HG03108 (cell line): ENCODE data around the gene RFX2.
"Not testable (repeated sequence)": the region's sequence is repeated elsewhere in the genome, so short reads cannot be mapped to it uniquely, and the experiment has no call there.

Experiments
- ATAC-seq: cut with Tn5 transposase; IDR thresholded peaks from one replicate; pipeline ENCODE4 v1.9.1; 2021; ENCODE audit warnings: moderate library complexity; ENCODE audit not compliant: unreplicated experiment

The RFX2 gene

GRCh38 chr19:5993648-5994358 is 116.5 kb downstream of the RFX2 start:
- no peak for ATAC-seq

GRCh38 chr19:5993201-5993600 is 117.1 kb downstream of the RFX2 start:
- ATAC-seq, result no peak

GRCh38 chr19:5992756-5993155 is 117.5 kb downstream of the RFX2 start:
- ATAC-seq, result no peak

DNA sequence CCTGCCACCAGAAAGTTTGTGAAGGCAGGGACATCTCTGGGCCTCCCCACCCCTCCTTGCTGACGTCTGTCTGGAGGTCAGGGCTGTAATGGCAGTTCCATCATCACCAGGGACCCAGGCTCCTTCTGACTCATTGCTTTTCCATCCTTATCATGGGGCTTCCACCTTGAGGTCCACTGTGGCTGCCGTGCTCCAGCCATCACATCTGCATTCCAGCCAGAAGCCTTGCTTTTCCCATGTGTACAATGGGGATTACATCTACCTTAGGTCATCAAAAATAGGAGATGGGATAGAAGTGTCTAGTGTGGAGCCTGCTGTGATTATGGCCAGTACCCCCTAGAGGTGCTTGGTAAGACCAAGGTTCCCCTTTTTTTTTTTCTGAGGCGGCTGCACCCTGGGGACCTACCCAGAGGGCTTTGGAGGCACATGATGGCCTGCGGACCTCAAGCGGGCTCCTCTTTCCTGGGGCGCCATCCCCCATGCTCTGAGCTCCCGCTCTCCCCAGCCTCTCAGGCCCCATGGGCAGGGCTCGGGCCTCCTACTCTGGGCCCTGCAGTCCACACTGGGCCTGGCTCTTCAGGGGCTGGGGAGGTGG is 119.0 kb downstream of the RFX2 start:
- ATAC-seq, result no peak

GRCh38 chr19:5990289-5990797 is 120.0 kb downstream of the RFX2 start:
- no peak for ATAC-seq

DNA sequence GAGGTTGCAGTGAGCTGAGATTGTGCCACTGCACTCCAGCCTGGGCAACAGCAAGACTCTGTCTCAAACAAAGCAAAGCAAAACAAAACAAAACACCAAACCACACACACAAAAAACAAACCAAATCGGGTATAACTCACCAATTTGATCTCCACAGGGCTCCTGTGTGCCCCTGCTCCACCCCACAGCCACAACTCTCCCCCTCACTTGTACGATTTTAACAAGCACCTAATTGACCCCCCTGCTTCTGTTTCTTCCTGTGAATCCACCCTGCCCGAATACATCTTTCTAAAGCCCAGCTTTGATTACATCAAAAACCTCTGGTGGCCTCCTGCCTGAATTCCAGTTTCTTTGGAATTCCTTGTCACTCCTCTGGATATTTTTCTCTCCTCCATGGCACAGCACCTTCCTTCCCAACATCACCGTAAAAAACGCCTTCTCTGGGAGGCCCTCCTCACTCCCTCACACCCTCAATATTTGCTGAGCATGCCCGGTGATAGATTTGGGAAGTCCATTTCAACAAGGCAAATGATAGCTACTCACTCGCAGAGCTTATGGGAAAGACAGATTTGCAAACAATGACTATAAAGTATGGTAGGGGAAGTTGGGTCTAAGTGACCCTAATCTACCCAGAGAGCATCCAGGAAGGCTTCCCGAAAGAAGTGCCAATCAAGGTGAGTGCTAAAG is 120.8 kb downstream of the RFX2 start:
- ATAC-seq, result no peak

DNA sequence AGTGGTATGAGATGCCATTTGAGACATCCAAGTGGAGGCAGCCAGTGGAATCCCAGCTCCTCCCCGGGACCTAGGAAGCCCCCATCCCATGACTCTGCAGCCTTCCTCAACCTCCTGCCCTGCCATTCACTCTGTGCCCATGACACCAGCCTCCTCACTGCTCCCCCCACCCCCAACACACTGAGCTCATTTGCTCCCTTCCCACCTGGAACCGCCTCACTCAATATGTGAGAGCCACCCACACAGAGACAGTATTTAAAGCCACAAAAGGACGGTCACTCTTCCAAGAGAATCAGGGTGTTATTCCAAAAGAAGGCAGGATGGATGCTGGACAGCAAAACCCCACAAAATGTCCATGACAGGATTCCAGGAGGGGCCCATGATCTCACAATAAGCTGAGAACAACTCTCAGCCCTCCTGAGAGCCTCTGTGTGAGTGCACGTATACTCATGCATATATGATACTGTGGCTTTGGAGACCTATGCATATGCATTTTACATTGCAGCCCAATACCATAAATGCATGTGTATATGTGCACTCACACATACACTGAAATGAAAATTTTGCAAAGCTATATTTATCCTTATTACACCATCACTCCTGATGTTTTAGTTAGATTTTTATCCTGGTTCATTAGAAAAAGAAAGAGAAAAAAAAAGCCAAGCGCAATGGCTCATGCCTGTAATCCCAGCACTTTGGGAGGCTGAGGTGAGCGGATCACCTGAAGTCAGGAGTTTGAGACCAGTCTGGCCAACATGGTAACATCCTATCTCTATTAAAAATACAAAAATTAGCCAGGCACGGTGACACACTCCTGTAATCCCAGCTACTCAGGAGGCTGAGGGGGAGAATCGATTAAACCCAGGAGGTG is 121.5 kb downstream of the RFX2 start:
- ATAC-seq, result no peak

- ATAC-seq, result no peak
These were observed 123.1 kb downstream of the RFX2 start for GRCh38 chr19:5987077-5987818.

DNA sequence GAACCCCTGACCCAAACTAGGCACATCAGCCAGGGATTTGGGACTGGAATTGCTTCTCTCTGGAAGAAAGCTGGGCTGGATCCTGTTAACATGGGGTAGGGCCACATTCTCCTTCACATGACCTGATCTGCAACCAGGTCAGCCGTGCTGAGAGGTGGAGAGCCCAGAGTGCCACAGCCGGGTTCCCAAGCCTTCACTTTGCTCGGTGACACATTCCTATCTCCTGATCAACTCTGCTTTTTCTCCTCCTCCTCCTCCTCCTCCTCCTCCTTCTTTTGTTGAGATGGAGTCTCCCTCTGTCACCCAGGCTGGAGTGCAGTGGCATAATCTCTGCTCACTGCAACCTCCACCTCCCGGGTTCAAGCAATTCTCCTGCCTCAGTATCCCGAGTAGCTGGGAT is 124.5 kb downstream of the RFX2 start:
- ATAC-seq, result not testable (repeated sequence)

DNA sequence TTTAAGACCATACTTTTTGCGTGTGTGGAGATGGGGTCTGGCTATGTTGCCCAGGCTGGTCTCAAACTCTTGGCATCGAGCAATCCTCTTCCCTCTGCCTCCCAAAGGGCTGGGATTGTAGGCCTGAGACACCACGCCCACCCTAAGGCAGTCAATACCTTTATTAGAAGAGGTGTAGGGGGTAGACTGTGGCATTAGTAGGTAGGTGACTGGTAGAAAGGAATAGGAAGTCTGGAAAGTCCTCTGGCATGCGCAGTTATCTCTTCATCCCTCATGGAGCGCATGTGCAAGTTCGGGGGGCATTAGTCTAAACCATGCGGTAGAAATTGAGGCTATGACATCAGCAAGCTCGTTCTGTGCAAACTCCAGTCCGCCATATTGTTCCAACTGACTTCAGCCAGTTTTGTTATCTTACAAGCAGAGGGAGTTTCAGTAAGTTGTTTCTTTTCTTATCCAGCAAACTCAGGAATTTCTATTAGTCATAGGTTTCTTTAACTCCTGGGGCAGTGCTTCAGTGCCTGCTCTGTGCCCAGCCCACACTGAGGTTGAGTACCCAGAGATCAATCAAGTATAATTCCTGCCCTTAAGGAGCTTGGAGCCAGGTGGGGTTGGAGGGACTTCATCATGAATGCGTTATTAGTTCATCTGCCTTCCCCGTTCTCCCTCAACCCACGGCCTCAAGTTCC is 125.1 kb downstream of the RFX2 start:
- no peak for ATAC-seq

GRCh38 chr19:5984600-5984999 is 125.7 kb downstream of the RFX2 start:
- ATAC-seq, result no peak

DNA sequence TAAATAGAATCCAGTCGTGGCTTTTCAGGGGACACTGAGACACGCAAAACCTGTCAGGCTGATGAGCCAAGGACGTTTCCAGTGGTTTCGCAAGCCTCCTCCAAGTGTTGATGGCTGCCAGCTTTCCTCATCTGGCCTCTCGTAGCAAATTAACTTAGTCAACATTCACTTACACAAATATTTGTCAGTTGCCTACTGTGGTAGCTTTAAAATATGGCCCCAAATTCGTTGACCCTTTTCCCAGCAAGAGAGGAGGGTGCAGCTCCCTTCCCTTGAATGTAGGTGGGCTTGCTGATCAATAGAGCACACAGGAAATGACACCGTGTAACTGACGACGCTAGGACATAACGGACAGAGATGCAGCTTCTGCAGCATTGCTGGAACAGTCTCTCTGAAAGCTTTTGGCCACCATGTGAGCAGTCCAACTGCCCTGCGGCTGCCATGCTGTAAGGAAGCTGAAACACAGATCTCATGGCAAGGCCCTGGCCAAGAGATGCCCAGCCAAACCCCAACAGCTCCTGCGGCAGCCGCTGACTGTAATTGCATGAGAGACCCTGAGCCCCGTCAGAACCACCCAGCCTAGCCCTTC is 126.8 kb downstream of the RFX2 start:
- no peak for ATAC-seq

DNA sequence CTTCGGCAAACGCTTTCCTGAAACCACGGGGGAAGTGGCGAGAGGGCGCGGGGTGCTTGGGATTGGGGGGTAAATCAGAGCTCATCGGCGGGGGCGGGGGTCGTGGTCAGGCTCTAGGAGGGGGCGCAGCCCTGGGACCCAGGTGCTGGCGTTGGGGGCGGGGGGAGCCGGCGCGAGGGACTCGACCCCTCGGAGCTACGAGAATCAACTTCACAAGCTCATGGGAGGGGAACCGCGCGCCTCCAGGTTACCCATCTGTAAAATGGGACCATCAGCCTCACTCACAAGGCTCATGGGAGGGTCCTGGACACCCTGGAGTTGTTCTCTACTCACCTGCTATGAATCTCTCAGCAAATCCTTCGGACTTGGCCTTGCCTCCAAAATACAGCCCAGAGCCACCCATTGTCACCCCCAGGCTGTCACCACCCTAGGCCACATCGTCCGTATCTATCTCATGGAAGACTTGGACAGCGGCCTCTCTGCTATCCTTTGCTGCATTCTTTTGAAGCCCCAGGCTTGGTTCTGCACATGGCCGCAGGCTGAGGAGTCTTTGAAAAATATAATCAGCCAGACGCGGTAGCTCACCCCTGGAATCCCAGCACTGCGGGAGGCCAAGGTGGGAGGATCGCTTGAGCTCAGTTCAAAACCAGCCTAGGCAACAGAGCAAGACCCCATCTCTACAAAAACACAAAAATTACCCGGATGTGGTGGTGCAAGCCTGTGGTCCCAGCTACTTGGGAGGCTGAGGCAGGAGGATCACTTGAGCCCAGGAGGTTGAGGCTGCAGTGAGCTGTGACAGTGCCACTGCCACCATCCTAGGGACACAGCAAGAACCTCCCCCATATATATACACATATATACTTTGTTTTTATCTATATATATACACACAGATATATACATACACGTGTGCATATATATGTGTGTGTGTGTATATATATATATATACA is 131.4 kb downstream of the RFX2 start:
- no peak for ATAC-seq

DNA sequence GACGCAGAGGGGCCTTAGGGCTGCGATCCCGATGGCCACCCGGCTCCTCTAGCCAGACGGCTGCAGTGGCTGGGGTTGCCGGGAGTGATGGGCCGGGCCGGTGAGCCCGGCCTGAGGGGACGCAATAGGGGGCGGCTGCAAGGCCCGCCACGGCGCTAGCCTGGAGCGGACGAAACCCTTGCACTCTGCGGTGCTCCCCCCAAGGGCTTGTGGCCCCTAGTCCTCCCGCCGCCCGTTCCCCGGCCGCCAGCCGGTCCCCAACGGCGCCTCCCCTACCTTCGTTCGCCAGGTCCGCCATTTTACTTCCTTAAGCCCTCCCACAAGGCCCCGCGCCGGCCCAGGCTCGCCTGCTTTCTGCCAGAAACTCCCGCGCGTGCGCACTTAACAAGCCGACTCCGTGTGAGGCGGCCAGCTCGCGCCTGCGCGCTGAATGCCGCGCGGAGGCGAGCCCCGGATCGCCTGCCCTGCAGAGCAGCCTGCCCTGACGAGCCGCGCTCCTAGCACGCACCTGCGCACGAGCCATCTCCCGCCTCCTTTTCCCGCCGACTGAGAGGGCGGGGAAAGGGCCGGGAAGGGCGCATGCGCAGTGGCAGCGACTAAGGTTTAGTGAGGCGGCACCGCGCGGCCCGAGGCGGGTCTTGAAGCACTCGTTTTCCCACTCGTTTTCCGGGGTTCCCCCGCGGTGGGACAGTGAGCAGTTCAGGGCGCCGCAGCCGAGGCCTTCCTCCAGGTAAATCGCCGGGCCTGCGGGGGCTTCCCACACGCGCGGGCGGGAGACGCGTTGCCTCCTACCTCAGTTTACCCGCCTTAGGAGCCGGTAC is 132.3 kb downstream of the RFX2 start, which contains the start of gene RANBP3:
TSS of gene RANBP3 (minus strand) at position 356 of the 821 bp plus-strand sequence. CDS start at position 298, 58 bp downstream.
- ATAC-seq, result peak; percentile 90

GRCh38 chr19:5977222-5977784 is 133.0 kb downstream of the RFX2 start:
- no peak for ATAC-seq

- ATAC-seq, result no peak
These were observed 133.5 kb downstream of the RFX2 start for GRCh38 chr19:5976768-5977167.

DNA sequence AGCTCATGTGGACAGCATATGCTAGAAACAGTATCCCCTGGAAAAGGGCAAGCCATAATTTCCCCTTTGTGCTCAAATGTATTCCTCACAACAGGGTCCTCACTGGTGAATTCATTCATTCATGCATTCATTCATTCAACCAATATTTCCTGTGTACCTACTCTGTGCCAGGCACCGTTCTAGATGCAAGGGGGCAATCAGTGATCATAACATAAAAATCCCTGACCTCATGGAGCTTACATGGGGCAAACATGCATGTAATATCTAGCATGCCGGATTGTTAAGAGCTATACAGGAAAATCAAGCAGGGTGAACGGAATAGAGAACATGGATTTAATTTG is 134.9 kb downstream of the RFX2 start:
- ATAC-seq, result no peak
